DOHH2 (cell line): ENCODE data around the gene CPM.

Experiments
- CTCF ChIP-seq: fragments of 200-600 bp; sonication (generic); IDR thresholded peaks from one replicate; pipeline ENCODE4 v1.5.1; 2014; ENCODE audit warnings: antibody characterized with exemption, mild to moderate bottlenecking, low read depth, low read length; ENCODE audit not compliant: poor library complexity, severe bottlenecking
- EZH2phosphoT487 ChIP-seq: fragments of 200-600 bp; sonication (generic); IDR thresholded peaks from 2 replicates; pipeline ENCODE4 v1.6.1; 2017; ENCODE audit warnings: borderline replicate concordance, mild to moderate bottlenecking, antibody characterized with exemption, low read length, moderate library complexity, mixed read lengths

- TF ChIP-seq EZH2phosphoT487 (no peak), CTCF (no peak)
These were observed 61.6 kb downstream of the CPM start for GRCh38 chr12:68871396-68871795.
